Body of pancreas (tissue), 4 donors: ENCODE data around the gene SSC4D.
"Not testable (repeated sequence)": the region's sequence is repeated elsewhere in the genome, so short reads cannot be mapped to it uniquely, and the experiment has no call there.

ENCODE experiments used
- POLR2A ChIP-seq, 3 donors: fragments of 450-650 bp; IDR thresholded peaks; one replicate each; pipeline ENCODE4 v1.6.1; 2016; ENCODE audit warnings: antibody characterized with exemption in 3 of 3, mild to moderate bottlenecking in 2 of 3
- TF ChIP-seq, protein P1 (sequence below), 7 experiments: fragments of 450-650 bp in 4 of 7; fragments of 200-600 bp in 3 of 7; sonication (generic) in 3 of 7; IDR thresholded peaks; one replicate each; pipeline ENCODE4 v1.5.1; 2016 to 2019; ENCODE audit warnings: antibody characterized with exemption in 7 of 7

GRCh38 chr7:76425558-76425957 lies 16.1 kb upstream of the SSC4D start:
- TF ChIP-seq, protein P1, sequence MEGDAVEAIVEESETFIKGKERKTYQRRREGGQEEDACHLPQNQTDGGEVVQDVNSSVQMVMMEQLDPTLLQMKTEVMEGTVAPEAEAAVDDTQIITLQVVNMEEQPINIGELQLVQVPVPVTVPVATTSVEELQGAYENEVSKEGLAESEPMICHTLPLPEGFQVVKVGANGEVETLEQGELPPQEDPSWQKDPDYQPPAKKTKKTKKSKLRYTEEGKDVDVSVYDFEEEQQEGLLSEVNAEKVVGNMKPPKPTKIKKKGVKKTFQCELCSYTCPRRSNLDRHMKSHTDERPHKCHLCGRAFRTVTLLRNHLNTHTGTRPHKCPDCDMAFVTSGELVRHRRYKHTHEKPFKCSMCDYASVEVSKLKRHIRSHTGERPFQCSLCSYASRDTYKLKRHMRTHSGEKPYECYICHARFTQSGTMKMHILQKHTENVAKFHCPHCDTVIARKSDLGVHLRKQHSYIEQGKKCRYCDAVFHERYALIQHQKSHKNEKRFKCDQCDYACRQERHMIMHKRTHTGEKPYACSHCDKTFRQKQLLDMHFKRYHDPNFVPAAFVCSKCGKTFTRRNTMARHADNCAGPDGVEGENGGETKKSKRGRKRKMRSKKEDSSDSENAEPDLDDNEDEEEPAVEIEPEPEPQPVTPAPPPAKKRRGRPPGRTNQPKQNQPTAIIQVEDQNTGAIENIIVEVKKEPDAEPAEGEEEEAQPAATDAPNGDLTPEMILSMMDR (IDR thresholded peaks at IDR 0.05): not testable (repeated sequence)
- not testable (repeated sequence) for TF ChIP-seq POLR2A (IDR thresholded peaks at IDR 0.05)
